Stimulated activated CD4-positive, alpha-beta T cell treated with anti-CD3 and anti-CD28 coated beads, Interleukin-1b, Interleukin-23, amount 100 ng/mL, for 1 hour (primary cell): Measurements from ENCODE around the gene HECTD1.
"Not testable (repeated sequence)": the region's sequence is repeated elsewhere in the genome, so short reads cannot be mapped to it uniquely, and the experiment has no call there.

Experiments
- DNase-seq, 2 donors: peaks; one replicate each; pipeline ENCODE4 v3.0.0-alpha.2; 2020; ENCODE audit warnings: low read depth in 2 of 2

Gene HECTD1

DNA sequence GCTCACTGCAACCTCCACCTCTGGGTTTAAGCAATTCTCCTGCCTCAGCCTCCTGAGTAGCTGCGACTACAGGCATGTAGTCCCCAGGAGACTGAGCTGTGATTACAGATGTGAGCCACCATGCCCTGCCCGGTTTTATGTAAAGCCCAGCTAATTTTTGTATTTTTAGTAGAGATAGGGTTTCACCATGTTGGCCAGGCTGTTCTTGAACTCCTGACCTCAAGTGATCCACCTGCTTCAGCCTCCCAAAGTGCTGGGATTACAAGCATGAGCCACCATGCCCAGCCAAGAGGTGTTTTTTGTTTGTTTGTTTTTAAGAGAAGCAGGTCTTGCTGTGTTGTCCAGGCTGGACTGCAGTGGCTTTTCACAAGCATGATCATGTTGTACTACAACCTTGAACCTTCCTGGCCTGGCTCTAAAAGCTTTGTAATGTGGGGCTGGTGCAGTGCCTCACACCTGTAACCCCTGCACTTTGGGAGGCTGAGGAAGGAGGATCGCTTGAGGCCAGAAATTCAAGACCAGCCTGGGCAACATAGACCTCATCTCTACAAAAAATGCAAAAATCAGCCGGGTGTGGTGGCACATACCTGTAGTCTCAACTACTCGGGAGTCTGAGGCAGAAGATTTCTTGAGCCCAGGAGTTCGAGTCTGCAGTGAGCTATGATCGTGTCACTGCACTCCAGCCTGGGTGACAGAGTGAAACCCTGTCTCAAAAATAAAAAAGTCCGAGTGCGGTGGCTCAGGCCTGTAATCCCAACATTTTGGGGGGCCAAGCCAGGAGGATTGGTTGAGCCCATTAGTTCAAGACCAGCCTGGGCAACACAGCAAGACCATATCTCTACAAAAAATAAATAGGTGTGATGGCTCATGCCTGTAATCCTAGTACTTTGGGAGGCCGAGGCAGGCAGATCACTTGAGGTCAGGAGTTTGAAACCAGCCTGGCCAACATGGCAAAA is 113.4 kb downstream of the HECTD1 start:
- DNase-seq, result not testable (repeated sequence)

GRCh38 chr14:31092160-31092708 is 115.4 kb downstream of the HECTD1 start:
- no peak for DNase-seq

- no peak for DNase-seq
Measured at GRCh38 chr14:31090883-31091764, 116.5 kb downstream of the HECTD1 start.

- DNase-seq, result not testable (repeated sequence)
Measured at GRCh38 chr14:31086466-31086865, 121.1 kb downstream of the HECTD1 start.

DNA sequence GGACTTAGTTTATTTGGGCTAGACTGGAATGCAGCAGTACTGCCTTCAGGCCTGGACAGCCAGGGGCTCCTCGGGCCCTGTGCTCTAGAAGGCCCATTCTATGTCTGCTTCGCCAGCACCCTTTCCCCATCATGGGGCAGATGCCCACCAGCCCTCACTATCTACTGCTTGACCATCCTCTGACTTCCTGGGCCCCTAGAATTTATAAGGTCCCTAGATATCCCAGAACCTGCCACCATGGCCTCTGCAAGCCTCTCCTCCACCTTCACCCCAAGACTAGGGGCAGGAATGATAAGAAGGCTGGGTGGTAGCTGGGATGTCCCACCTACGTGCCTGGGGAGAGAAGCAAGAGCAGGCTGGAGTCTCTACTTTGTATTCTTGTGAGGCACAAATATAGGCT is 122.6 kb downstream of the HECTD1 start:
- DNase-seq, result no peak

- DNase-seq, result no peak
Measured at GRCh38 chr14:31084385-31084784, 123.2 kb downstream of the HECTD1 start.

DNA sequence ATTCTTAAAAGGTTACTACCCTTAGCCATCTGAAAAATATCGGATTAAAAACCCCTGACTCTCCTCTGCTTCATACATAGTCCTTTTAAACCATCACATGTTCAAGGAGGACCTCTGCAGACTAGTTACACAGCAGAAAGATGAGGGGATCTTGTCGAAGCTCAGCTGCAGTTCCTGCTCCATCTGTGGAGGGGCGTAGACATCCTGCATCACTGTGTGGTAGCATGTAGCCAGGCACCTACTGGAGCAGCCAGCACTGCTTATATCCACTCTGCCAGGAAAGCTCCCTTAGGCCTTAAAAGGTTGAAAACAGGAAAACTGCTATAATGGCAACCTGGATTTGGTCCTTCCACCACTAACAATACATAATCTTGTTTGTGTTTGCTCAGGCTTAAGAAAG is 123.8 kb downstream of the HECTD1 start:
- DNase-seq, result no peak

DNA sequence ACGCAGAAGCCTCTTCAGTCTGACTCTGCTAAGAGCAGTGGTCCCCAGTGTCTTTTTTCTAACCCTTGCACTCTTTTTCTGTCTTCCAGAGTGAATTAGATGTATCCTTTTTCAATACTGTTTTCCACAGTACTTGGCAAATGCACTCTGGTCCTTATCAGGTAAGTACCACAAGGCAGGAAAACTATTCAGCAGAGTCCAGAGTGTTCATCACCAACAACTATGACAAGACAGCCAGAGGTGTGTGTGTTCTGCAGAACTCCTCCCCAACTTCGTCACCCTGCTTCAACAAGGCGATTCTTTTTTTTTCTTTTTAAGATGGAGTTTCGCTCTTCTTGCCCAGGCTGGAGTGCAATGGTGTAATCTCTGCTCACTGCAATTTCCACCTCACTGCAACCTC is 127.1 kb downstream of the HECTD1 start:
- no peak for DNase-seq

DNA sequence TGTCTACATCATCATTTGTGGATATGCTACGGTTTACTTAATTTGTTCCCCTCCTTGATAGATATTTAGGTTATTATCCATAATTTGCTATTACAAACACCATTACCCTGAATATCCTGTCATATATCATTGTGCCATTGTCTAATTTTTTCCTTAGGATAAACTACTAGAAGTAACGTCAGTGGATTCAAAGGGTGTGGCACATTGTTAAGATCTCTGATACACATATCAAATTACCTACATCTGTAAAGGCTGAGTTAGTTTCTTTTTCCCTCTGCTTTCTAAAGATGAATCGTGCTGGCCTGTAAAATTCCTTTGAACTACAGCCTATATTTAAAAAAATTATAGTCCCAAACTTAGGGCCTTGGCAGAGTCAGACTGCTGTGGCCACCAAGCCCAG is 127.5 kb downstream of the HECTD1 start:
- no peak for DNase-seq

DNA sequence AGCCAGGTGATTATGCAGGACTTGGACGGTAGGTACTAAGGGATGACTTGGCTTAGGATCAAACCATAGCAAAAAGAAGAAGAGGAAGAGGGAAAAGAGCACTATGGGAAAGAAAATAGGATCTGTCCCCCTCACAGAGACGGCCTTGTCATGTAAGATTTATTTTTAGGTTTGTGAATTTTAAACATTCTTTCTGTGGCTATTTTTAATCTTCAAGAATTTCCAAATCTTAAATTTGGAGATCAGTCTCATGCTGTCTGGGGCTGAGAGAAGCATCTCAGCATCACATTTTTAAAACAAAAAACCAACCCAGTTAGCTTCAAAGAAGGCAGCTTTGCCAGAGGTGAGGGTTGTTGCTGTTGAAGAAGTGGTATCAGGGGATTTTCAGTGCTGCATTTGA is 128.8 kb downstream of the HECTD1 start:
- DNase-seq, result no peak

- no peak for DNase-seq
Measured at GRCh38 chr14:31075144-31075543, 132.4 kb downstream of the HECTD1 start.

DNA sequence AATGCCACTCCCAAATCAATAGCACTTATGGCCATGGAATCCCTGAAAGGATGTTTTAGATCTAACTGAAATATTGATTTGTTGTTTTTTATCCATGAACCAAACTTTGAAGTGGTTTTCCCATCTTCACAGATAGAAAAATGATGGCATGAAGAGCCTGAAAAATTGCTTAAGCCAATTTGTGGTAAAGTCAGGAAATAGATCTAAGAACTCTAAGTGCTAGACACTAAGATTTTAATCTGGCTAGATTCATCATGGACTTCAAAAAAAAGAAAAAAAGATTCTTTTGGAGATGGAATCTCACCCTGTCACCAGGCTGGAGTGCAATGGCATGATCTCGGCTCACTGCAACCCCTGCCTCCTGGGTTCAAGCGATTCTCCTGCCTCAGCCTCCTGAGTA is 136.4 kb downstream of the HECTD1 start:
- no peak for DNase-seq

DNA sequence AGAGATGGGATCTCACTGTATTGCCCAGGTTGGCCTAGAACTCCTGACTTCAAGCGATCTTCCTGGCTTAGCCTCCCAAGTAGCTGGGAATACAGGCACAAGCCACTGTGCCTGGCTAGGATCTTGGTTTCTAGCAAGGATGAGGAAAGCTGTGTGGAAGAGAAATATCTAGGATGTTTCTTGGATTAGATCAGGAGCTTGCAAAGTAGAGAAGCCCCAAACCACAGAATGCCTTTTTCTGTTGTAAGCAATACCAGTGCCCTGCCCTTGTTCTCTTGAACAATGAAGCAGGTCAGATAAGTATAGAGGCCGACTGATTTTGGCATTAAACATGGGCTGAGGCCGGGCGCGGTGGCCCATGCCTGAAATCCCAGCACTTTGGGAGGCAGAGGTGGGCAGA is 137.2 kb downstream of the HECTD1 start:
- DNase-seq, result no peak

DNA sequence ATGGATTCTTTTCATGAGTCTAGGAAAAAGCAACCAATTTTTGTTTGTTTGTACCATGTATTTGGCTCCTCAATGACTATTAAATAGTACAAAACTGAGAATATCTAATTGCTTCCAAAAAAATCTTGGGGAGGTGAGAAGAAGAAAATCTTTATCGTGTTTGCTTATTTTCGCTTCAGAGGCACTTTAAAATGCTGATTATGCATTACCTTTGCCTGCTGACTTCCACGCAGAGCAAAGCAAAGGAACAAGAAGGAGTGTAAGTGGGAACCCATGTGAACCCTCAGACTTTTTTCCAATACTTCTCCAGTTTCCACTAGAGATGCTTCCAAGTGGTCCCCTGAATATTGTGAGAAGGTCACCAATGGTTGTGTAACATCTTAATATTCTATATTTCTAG is 138.2 kb downstream of the HECTD1 start:
- no peak for DNase-seq

GRCh38 chr14:31068235-31068634 is 139.4 kb downstream of the HECTD1 start:
- DNase-seq, result no peak

DNA sequence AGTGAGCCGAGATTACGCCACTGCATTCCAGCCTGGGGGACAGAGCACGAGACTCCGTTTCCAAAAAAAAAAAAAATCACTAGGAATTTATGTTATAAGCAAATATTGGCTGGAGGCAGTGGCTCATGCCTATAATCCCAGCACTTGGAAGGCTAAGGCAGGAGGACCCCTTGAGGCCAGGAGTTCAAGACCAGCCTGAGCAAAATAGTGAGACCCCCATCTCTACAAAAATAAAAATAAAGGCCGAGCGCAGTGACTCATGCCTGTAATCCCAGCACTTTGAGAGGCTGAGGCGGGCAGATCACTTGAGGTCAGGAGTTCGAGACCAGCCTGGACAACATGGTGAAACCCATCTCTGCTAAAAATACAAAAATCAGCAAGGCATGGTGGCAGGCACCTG is 144.7 kb downstream of the HECTD1 start:
- DNase-seq, result not testable (repeated sequence)

- no peak for DNase-seq
Measured at GRCh38 chr14:31060253-31060875, 147.2 kb downstream of the HECTD1 start.

GRCh38 chr14:31059152-31059924 is 148.3 kb downstream of the HECTD1 start:
- DNase-seq, result no peak

DNA sequence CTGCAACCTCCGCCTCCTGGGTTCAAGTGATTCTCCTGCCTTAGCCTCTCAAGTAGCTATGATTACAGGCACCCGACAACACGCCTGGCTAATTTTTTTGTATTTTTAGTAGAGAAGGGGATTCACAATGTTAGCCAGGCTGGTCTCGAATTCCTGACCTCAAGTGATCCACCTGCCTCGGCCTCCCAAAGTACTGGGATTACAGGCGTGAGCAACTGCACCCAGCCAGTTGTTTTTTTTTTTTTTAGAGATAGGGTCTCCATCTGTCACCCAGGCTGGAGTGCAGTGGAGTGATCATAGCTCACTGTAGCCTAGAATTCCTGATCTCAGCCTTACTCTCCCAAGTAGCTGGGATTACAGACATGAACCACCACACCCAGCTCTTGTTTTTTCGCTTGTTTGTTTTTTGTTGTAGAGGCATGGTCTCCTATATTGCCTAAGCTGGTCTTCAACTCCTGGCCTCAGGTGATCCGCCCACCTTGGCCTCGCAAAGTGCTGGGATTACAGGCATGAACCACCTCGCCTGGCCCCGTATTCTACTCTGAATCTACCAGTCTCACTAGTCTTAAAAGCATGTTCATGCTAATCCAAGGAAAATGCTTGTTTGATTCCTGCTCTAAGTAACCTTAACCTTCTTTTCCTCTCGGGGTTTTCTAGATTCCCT is 149.8 kb downstream of the HECTD1 start:
- DNase-seq, result no peak

DNA sequence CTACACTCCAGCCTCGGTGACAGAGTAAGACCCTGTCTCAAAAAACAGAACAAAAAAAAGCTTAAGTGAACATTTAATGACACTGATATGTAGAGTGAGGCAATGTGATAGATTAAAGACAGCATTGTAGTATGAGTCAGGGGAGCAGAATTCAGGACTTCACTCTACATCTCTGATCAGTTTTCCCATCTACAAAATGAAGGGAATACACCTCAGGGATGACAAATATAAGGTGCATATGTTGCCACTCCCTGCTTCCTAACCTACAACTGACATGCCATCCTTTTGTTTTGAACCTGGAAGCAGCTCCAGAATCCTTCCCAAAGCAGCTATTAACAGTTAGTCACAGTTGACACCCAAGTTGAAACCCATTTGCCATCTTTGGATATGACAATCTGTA is 150.6 kb downstream of the HECTD1 start:
- no peak for DNase-seq
